HG03378 (cell line): ENCODE measurements around the gene F2RL2.
A peak's percentile ranks its signal among the peaks of the same experiment; 100 is the strongest.
"Not testable (repeated sequence)": the region's sequence is repeated elsewhere in the genome, so short reads cannot be mapped to it uniquely, and the experiment has no call there.

Experiments used
- ATAC-seq: cut with Tn5 transposase; IDR thresholded peaks from one replicate; pipeline ENCODE4 v1.9.1; 2021; ENCODE audit warnings: mild to moderate bottlenecking, moderate library complexity; ENCODE audit not compliant: unreplicated experiment

F2RL2 gene

DNA sequence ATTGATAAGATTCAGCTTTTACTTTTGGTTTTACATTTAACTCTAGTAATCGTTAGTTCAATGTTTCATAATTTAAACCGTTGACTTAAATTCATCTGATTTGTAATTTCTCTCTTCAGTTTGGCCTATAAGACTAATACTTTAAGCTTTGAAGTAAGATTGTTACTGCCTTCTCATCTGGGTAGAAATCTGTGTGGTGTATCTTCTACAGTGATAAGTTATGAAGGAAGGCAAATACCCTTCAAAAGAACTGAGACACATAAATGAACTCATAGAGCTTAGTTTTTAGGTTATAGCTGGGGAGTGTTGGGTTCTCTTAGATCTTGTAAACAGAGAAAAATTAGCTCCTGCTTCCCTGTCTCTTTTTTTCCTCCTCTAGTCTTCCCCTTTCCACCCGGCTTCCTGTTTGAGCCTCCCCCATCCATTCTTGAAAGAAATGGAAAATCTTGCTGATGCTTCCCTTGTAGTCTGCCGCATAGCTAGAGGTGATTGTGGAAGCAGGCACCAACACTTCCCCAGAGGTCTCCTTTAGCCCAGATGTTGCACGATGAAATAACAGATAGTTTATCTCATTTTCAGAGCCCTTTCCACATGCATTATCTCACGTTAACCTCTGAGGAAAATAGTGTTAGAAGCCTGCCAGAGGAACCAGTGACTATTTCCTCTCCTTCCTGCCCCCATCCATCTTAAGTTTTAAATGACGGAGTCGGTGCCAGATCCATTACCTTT lies 2.0 kb upstream of the F2RL2 start:
- ATAC-seq: no peak

DNA sequence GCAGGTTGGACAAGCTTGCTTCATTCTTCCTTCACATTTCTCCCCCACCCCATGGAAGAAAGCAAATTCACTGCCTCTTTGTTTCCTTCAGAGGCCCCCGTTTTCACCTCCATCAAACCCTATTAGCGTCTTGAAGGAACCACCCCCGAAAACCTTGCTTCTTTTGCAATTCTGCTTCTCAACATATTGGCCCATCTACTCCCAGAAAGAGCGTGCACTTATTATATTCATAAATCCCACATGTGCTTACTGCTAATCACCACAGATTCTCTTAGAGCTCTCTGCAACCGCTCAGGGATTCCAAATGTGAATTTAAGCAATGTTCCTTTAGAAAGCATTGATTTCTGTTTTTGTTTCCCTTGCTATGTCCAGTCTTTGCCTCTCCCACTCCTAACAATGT lies 1.1 kb downstream of the F2RL2 start:
- no peak for ATAC-seq

DNA sequence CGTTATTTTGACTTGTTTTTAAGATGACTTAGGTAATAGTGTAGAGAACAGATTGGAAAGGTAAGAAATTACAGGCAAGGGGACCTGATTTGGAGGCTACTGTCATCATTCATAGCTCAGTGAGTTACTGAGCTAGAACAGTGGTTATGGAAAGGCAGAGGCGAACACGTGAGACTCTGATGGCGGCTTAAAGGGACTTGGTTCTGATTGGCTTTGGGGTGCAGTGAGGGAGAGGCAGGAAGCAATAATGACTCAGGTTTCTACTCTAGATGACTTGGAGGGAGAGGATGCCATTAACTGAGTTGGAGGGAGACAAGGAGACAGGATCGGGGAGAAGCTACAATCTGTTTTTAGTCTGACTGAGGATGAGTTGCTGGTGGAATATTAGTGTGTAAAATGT lies 3.0 kb downstream of the F2RL2 start:
- no peak for ATAC-seq

- no peak for ATAC-seq
Observed at GRCh38 chr5:76617675-76618074, 5.5 kb downstream of the F2RL2 start.

DNA sequence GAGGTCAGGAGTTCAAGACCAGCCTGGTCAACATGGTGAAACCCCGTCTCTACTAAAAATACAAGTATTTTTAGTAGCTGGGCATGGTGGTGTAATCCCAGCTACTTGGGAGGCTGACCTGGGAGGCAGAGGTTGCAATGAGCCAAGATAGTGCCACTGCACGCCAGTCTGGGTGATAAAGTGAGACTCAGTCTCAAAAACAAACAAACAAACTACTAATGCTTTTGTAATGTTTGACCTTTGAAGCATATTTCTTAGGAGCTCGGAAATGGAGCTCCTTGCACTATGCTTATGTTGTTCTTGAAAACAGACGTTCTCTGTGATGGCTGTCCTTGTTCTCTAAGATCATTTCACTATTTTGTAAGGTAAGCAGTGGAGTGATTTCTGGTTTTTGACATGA lies 6.0 kb downstream of the F2RL2 start:
- no peak for ATAC-seq

DNA sequence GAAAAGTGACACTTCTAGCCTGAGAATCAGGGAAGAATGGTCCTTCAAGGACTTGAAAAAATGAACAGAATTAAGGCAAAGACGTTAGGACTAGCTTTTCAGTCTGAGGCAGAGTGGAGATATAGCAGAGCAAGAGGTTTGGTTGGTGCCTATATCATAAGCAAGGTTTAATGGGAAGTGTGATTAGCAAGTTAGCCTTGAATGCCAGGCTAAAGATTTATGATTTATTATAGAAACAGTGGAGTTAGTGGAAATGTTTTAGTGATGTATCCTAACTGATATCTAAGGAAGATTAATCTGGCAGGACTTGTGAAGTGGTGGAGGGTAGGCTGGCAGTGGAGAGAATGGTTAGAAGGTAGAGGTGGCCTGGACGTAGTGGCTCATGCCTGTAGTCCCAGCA lies 7.0 kb downstream of the F2RL2 start:
- ATAC-seq: no peak

GRCh38 chr5:76615759-76616158 lies 7.4 kb downstream of the F2RL2 start:
- no peak for ATAC-seq

- ATAC-seq: no peak
Observed at GRCh38 chr5:76612942-76613341, 10.3 kb downstream of the F2RL2 start.

- ATAC-seq: no peak
Observed at GRCh38 chr5:76610196-76610595, 13.0 kb downstream of the F2RL2 start.

DNA sequence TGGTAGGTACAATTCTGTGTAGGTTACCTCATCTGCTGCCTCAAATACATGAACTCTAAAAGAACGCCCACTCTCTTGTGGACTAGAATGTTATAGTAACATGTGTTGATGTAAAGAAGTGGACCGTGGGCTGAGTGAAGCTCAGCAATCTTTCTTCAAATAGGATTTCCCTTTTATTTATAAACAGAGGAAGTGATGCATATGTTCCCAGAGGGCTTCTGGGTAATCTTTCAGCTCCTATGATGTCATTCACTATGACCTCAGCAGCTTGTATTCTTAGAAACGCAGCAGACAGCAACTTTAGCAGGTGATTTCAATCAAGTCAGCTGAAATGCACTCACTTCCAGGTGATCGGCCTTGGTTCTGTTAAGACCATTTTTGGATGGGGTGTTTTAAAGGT lies 14.4 kb downstream of the F2RL2 start:
- peak; percentile 35 for ATAC-seq

DNA sequence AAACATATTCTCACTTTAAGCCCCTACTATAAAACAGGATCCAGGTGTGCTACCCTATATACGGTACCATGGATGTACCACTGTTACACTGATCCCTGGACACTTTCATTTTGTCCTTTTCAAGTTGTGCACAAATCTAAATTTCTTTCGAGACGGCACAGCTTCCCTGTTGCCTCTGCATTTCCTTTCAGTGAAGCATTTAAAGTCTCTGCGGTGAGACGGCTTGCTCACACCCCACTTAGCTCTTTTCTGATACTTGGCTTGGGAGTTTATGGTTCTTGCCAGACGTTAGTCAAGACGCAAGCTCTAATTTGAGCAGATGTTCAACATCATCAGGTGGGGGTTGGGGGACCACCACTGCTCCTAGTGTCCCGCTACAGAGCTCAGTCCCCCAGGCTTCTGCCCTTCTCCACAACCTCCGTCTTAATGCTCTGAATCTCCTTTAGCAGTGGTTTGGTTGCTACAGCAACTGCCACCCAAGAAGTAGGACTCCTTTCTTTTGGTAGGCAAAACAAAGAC lies 15.8 kb downstream of the F2RL2 start:
- ATAC-seq: no peak

- no peak for ATAC-seq
Observed at GRCh38 chr5:76606701-76607100, 16.5 kb downstream of the F2RL2 start.

DNA sequence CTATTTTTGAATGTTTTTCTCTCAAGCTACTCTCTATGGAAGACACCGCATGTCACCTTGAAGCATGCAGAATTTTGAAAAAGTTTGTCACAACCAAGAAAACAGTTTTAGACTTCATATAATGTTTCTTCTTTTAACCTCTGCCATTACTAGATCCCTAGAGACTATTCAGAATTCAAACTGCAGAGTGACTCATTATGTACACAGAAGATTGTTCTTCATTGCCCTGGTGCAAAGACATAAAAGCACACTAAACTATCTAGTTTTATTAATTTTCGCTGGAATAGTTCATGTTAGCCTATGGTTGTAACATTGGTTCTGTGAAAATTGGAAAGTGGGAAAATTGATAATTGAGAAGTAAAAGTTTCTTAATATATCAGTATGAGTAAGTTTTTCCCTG lies 18.4 kb downstream of the F2RL2 start:
- no peak for ATAC-seq

DNA sequence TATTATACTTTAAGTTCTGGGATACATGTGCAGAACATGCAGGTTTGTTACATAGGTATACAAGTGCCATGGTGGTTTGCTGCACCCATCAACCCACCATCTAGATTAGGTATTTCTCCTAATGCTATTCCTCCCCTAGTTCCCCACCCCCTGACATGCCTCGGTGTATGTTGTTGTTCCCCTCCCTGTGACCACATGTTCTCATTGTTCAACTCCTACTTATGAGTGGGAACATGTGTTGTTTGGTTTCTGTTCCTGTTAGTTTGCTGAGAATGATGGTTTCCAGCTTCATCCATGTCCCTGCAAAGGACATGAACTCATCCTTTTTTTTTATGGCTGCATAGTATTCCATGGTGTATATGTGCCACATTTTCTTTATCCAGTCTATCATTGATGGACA lies 19.2 kb downstream of the F2RL2 start:
- not testable (repeated sequence) for ATAC-seq

DNA sequence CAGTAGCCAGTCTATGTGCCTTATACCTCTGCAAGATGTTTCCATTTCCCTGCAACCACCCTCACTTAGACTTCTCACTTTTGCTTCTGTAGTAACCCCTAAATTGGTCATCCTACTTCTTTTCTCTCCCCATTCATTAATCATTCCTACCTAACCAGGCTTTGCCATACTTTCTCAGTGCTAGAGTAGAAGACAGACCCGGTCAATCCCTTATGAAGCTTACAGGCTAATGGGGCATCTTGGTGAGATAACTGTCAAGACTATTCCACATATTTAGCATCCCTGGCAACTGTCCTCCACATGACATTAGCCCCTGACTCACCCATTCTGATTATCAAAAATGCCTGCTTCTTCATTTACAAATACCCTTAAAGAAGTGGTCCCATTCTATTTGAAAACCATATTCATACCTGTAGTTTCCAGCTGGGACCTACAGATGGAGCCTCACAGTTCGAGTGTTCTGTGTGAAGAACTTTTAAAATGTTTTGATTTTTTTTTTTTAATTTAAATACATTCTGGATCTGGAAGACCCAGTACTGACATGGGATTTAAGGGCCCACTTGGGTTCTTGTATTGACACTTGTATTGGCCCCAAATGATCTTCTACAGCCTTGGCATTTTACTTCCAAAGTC lies 21.0 kb downstream of the F2RL2 start:
- ATAC-seq: no peak

GRCh38 chr5:76601470-76601869 lies 21.7 kb downstream of the F2RL2 start:
- no peak for ATAC-seq

DNA sequence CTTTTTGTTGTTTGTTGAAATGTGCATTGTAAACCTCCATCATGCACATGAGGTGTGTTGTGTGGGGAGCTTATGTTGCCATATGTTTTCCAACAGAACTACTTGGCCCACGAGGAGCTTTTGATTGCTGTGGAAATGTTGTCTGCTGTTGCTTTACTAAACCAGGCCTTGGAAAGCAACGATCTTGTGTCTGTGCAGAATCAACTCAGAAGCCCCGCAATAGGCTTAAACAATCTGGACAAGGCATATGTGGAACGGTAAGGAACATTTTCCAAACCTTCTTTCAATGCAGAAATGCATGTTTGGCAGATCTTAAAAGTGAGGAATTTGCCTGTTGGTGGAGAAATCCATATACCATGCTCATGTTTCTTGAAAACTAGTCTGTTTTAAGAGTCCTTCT lies 22.5 kb downstream of the F2RL2 start:
- ATAC-seq: no peak

DNA sequence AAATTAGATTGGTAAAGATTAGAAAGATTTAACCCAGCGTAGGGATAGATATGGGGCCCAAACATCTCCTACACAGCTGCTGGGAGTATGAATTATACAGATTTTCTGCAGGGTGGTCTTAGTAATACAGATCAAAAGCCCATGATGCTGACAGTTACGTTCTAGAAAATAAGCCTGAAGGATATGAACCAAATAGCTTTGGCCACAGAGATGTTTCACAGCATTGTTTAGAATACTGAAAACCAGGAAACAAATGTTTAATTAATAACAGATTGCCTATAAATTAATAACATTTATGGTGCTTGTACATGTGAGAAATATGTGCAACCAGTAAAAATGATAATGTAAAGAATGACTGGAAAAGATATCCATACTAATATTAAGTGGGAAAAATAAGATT lies 24.7 kb downstream of the F2RL2 start:
- no peak for ATAC-seq

DNA sequence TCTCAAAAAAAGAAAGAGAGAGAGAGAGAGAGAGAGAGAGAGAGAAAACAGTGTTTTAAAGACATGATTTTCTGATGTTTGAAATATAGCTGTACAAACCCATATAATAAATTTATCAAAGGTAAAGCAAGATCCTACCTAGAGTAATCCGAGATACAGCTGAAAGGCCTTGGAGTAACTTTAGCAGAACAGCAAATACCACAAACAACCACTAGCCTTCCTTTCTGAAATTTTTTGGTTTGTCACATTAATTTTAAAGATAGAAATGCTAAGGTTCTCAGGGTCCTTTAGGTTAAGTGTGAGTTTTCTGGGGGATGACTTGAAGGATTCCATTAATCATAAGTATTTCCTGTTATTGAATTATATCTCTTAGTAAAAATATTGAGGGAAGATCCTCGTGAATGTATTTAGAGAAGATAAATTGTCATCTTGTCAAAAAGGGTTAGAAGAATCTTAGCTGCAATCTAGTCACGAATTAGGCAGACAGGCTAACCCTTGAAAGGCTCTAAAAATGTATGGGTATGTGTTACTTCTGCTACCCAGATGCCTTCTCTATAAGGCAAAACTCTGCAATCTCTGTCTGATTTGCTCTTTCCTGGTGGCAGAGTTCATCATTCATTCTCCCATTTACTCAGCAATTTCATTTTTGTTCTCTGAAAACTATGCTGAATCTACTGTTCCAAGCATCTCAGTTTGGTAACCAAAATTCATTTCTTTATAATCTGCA lies 27.3 kb downstream of the F2RL2 start:
- no peak for ATAC-seq

DNA sequence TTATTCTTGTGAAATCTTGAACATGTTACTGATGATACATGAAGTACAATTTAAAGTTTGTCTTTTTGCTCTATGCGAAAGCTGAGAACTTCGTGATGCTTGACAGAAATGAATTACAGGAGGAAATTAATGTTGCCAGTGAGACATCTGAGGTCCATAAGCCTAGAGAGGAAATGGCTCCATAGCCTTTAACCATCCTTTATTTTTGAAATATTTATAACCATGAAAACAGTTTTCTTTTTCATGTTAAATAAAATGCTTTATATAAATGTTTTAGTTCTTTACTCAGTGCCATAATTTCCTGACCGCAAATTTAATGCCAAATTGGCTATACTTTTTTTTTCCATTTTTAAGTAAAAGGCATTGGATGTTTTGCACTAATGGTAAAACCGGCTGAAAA lies 29.1 kb downstream of the F2RL2 start:
- ATAC-seq: no peak

DNA sequence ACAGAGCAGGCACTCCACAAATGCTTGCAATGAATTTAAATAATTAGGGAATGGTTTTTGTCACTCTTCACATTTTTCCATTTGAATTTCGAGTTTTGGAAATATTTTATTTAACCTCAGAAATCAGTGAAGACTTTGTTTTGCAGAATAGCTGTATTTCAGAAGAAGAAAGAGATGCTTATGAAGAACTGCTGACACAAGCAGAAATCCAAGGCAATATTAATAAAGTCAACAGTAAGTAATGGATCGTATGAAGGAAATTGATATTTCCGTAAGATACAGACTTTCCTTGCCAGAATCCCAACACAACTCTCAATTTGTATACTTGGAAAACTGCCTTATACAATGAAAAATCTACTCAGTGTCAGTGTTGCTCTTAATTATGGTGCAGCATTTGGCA lies 30.5 kb downstream of the F2RL2 start:
- no peak for ATAC-seq

- ATAC-seq: no peak
Observed at GRCh38 chr5:76591366-76591765, 31.8 kb downstream of the F2RL2 start.
